HG02759 (cell line): ENCODE results near the gene GP1BB.
"Not testable (repeated sequence)": the region's sequence is repeated elsewhere in the genome, so short reads cannot be mapped to it uniquely, and the experiment has no call there.

Source experiments
- ATAC-seq: cut with Tn5 transposase; IDR thresholded peaks from one replicate; pipeline ENCODE4 v1.9.1; 2021; ENCODE audit warnings: mild to moderate bottlenecking, moderate library complexity; ENCODE audit not compliant: unreplicated experiment

GP1BB gene

GRCh38 chr22:19693581-19693980, 29.8 kb upstream of the GP1BB start:
- no peak for ATAC-seq

- ATAC-seq, result no peak
Observed at GRCh38 chr22:19693981-19694670, 29.2 kb upstream of the GP1BB start.

- ATAC-seq, result no peak
Observed at GRCh38 chr22:19694696-19695095, 28.6 kb upstream of the GP1BB start.

- ATAC-seq, result no peak
Observed at GRCh38 chr22:19696504-19697276, 26.6 kb upstream of the GP1BB start.

GRCh38 chr22:19697871-19698270, 25.5 kb upstream of the GP1BB start:
- not testable (repeated sequence) for ATAC-seq

GRCh38 chr22:19700790-19701419, 22.4 kb upstream of the GP1BB start:
- no peak for ATAC-seq

GRCh38 chr22:19701420-19702145, 21.8 kb upstream of the GP1BB start:
- ATAC-seq, result no peak

- ATAC-seq, result no peak
Observed at GRCh38 chr22:19703869-19704268, 19.5 kb upstream of the GP1BB start.

GRCh38 chr22:19704355-19705015, 18.9 kb upstream of the GP1BB start:
- no peak for ATAC-seq

GRCh38 chr22:19705181-19705934, 18.0 kb upstream of the GP1BB start:
- no peak for ATAC-seq

- no peak for ATAC-seq
Observed at GRCh38 chr22:19706661-19707151, 16.6 kb upstream of the GP1BB start.

GRCh38 chr22:19707347-19708290, 15.7 kb upstream of the GP1BB start:
- no peak for ATAC-seq

- ATAC-seq, result no peak
Observed at GRCh38 chr22:19708321-19709011, 14.9 kb upstream of the GP1BB start.

GRCh38 chr22:19709063-19709769, 14.1 kb upstream of the GP1BB start:
- ATAC-seq, result no peak

GRCh38 chr22:19710020-19710768, 13.1 kb upstream of the GP1BB start:
- ATAC-seq, result no peak

- ATAC-seq, result no peak
Observed at GRCh38 chr22:19710769-19711106, 12.6 kb upstream of the GP1BB start.

GRCh38 chr22:19713245-19713644, 10.1 kb upstream of the GP1BB start:
- ATAC-seq, result no peak
